Tibial nerve (tissue), 4 donors: Measurements from ENCODE around the gene MYO7A. TPM values are rescaled to one million over a fixed set of nuclear protein-coding genes. Genes with fewer than 3 reads are reported as not detected.

Source experiments
- DNase-seq, 2 donors: peaks; one replicate each; pipeline ENCODE4 v3.0.0-alpha.2; 2019; ENCODE audit warnings: low spot score in 2 of 2
- H3K27ac ChIP-seq, 4 donors: fragments of 200-600 bp; sonication (generic) in 3 of 4; one replicate each; pipeline ENCODE4 v1.5.1; 2017 to 2019; ENCODE audit warnings: mild to moderate bottlenecking in 1 of 4
- H3K27me3 ChIP-seq, 2 donors: fragments of 200-600 bp; sonication (generic) in 1 of 2; one replicate each; pipeline versions ENCODE4 v1.5.1 to v1.6.0; 2017 to 2019
- H3K36me3 ChIP-seq, 3 donors: fragments of 200-600 bp; sonication (generic); one replicate each; pipeline ENCODE4 v1.5.1; 2018 to 2019
- H3K4me1 ChIP-seq, 4 donors: fragments of 200-600 bp; sonication (generic) in 3 of 4; one replicate each; pipeline ENCODE4 v1.5.1; 2017 to 2019
- H3K4me3 ChIP-seq, 4 donors: fragments of 200-600 bp; sonication (generic) in 3 of 4; one replicate each; pipeline ENCODE4 v1.5.1; 2017 to 2019; ENCODE audit warnings: mild to moderate bottlenecking in 1 of 4, moderate library complexity in 1 of 4
- H3K9me3 ChIP-seq, 4 donors: fragments of 200-600 bp; sonication (generic) in 3 of 4; one replicate each; pipeline ENCODE4 v1.5.1; 2017 to 2019
- EP300 ChIP-seq, 2 donors: sonication (generic); formaldehyde crosslinking; IDR thresholded peaks; one replicate each; pipeline ENCODE4 v1.6.1; 2017; ENCODE audit warnings: antibody characterized with exemption in 2 of 2, mild to moderate bottlenecking in 1 of 2
- POLR2A ChIP-seq, 2 donors: fragments of 450-650 bp; IDR thresholded peaks; one replicate each; pipeline ENCODE4 v1.6.1; 2017; ENCODE audit warnings: antibody characterized with exemption in 2 of 2, mild to moderate bottlenecking in 2 of 2, moderate library complexity in 2 of 2
- WGBS, 2 donors: methylation state at CpG; one replicate each; pipeline ENCODE4 v1.1.5; 2018; 5-methylcytosine and 5-hydroxymethylcytosine counted together
- total RNA-seq, 4 donors: library from RNA; depleted of rRNA; stranded (reverse); fragments of >200 nt; gene quantifications; one replicate each; pipeline ENCODE4 v1.1.0, GENCODE V29; 2016
- TF ChIP-seq, protein P1 (sequence below), 5 experiments: fragments of 200-600 bp in 3 of 5; fragments of 450-650 bp in 2 of 5; sonication (generic) in 3 of 5; IDR thresholded peaks; one replicate each; pipeline ENCODE4 v1.5.1; 2016 to 2019; ENCODE audit warnings: antibody characterized with exemption in 5 of 5, mild to moderate bottlenecking in 3 of 5, moderate library complexity in 2 of 5

Gene MYO7A
- total RNA-seq, 4 donors from 2014 or later, result 12.6 to 45.0 (median 24.4) TPM

DNA sequence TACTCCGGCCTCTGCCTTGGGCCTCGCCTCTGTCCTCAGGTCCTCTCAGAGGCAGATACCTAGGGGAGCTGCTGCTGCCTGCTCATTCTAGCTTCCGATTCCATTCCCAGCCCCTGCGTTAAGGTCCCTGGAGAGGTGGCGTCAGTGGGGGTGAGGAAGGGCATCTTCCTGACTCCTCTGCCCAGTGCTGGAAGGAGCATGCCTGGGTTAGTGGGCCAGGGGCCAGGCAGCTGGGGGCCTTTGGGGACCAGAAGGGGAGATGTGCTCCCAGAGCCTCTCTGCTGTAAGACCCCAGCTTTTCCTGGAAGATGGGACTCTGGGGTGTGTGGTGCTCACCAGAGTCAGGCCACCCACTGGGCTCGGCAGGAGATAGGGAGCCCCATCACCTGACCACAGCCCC is 3.6 kb upstream of the MYO7A start:
- Histone ChIP-seq H3K9me3 (no peaks in the 10 kb centered on the region), H3K4me1 (peaks cover 0 to 28% (median 13%) of the 10 kb centered on the region in 4 donors), H3K4me3 (no peak overlapping the region), H3K36me3 (peaks cover 0 to 53% (median 0%) of the 10 kb centered on the region in 3 donors), H3K27me3 (no peaks in the 10 kb centered on the region), H3K27ac (no peak overlapping the region)
- WGBS, 2 donors, result 83 to 88% methylated on average over 6 of the region's 6 CpGs
- TF ChIP-seq, protein P1, sequence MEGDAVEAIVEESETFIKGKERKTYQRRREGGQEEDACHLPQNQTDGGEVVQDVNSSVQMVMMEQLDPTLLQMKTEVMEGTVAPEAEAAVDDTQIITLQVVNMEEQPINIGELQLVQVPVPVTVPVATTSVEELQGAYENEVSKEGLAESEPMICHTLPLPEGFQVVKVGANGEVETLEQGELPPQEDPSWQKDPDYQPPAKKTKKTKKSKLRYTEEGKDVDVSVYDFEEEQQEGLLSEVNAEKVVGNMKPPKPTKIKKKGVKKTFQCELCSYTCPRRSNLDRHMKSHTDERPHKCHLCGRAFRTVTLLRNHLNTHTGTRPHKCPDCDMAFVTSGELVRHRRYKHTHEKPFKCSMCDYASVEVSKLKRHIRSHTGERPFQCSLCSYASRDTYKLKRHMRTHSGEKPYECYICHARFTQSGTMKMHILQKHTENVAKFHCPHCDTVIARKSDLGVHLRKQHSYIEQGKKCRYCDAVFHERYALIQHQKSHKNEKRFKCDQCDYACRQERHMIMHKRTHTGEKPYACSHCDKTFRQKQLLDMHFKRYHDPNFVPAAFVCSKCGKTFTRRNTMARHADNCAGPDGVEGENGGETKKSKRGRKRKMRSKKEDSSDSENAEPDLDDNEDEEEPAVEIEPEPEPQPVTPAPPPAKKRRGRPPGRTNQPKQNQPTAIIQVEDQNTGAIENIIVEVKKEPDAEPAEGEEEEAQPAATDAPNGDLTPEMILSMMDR (IDR thresholded peaks at IDR 0.05), result no peak
- TF ChIP-seq EP300 (IDR thresholded peaks at IDR 0.05) (no peak), POLR2A (IDR thresholded peaks at IDR 0.05) (no peak)
- no peak for DNase-seq

DNA sequence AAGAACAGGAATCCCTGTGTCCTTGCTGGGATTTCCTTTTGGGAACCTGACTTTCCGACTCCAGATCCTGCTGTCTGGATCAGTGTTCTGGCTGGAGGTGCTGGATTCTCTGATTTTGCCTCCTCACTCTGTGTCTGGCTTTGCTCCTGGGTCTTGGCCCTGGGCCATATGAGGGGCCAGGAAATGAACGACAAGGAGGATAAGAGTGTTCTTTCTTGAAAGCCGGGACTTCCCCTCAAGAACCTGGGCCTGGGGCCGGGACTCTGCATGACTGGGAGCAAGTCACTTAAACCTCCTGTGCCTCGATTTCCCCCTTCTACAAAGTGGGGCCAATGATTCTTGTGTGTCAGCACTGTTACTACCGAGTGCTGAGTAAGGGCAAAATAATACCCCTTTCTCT is 2.9 kb upstream of the MYO7A start:
- 52 to 53% methylated on average over 6 of the region's 6 CpGs for WGBS, 2 donors
- TF ChIP-seq POLR2A (IDR thresholded peaks at IDR 0.05) (no peak), EP300 (IDR thresholded peaks at IDR 0.05) (no peak)
- TF ChIP-seq, protein P1 (IDR thresholded peaks at IDR 0.05), result no peak

DNA sequence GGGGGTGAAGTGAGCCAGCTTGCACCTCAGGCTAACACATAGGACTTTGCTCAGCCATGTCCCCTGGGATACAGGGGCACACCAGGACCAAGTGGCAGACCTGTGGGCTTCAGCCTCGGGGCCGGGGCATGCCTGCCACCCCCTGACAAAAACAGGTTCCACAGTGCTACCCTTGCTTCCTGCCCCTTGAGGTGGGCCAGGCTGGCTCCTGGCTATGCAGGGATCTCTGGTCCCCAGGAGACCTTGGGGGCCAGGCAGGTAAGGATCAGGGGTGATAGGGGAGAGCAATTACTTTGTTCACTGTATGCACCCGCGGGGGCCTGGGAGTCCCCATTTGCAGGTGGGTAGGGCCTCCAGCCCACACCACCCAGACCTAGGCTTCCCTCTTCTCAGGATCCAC is 2.4 kb upstream of the MYO7A start:
- 59 to 62% methylated on average over 4 of the region's 4 CpGs for WGBS, 2 donors
- TF ChIP-seq, protein P1 (IDR thresholded peaks at IDR 0.05), result no peak
- TF ChIP-seq EP300 (IDR thresholded peaks at IDR 0.05) (no peak), POLR2A (IDR thresholded peaks at IDR 0.05) (no peak)
- Histone ChIP-seq H3K4me1 (peaks cover 0 to 34% (median 13%) of the 10 kb centered on the region in 4 donors), H3K27ac (no peak overlapping the region), H3K4me3 (no peak overlapping the region), H3K27me3 (no peaks in the 10 kb centered on the region), H3K36me3 (peaks cover 0 to 41% (median 0%) of the 10 kb centered on the region in 3 donors), H3K9me3 (no peaks in the 10 kb centered on the region)
- DNase-seq, result no peak

More for the DNA sequence above, 2.9 kb upstream of the MYO7A start:
- no peaks in the 10 kb centered on the region for H3K27me3 ChIP-seq
- H3K4me3 ChIP-seq, result no peak overlapping the region
- H3K36me3 ChIP-seq, result peaks cover 0 to 46% (median 0%) of the 10 kb centered on the region in 3 donors
- H3K9me3 ChIP-seq, result no peaks in the 10 kb centered on the region
- H3K27ac ChIP-seq, result no peak overlapping the region
- H3K4me1 ChIP-seq, result peaks cover 0 to 29% (median 13%) of the 10 kb centered on the region in 4 donors
- DNase-seq, result no peak

DNA sequence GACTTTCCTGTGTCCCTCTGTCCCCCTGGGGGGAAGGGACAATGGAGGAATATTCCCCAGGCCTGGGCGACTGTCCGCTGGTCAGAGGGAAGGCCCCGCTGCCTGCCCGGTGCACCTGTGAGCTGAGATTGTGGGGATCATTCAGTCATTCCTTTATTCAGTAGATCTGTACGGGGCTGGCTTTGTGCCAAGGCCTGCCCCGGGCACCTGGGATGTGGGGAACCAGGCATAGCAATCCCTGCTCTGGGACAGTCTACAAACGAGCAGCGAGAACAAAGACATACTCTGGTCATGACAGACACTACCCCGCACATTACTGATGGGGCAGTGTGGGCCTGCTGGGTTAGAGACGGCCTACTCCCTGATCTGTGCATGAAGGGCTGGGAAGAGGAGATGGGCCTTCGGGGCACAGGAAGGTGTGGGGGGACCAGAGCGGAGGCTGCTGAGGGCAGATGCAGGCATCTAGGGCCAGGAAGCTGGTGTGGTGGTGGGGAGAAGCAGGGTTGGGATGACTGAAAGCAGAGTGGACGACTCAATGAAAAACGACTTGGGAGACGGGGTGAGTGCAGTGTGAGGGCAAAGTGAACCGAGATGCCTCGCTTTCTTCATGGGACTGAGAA is 1.8 kb upstream of the MYO7A start:
- Histone ChIP-seq H3K4me3 (no peak overlapping the region), H3K27me3 (no peaks in the 10 kb centered on the region), H3K4me1 (peaks cover 0 to 40% (median 17%) of the 10 kb centered on the region in 4 donors), H3K36me3 (peaks cover 0 to 35% (median 0%) of the 10 kb centered on the region in 3 donors), H3K9me3 (no peaks in the 10 kb centered on the region), H3K27ac (no peak overlapping the region)
- no peak for DNase-seq
- TF ChIP-seq, protein P1 (IDR thresholded peaks at IDR 0.05), result no peak
- TF ChIP-seq EP300 (IDR thresholded peaks at IDR 0.05), result no peak
- no peak for TF ChIP-seq POLR2A (IDR thresholded peaks at IDR 0.05)
- WGBS, 2 donors, result 61 to 68% methylated on average over 17 of the region's 17 CpGs

DNA sequence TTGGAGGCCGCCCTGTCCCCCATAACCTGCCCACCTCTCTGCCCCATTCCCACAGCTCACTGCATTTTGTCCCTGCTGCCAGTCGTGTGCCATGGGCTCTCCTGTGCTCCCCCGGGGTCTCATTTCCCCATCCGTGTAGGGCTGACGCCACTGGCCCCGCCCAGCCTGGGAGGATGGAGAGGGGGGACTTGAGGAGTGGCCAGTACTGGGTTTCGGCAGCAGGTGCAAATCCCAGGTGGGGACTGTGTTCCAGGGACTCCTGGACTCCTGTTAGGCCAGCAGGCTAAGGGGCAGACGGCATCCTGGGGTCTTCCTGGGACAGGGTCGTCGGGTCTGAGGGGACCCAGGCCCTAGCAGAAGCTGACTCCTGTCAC is 1.2 kb upstream of the MYO7A start:
- 13 to 16% methylated on average over 9 to 10 of the region's 10 CpGs for WGBS, 2 donors
- TF ChIP-seq, protein P1 (IDR thresholded peaks at IDR 0.05), result no peak
- TF ChIP-seq EP300 (IDR thresholded peaks at IDR 0.05), result no peak
- no peak for TF ChIP-seq POLR2A (IDR thresholded peaks at IDR 0.05)
- Histone ChIP-seq H3K27me3 (no peaks in the 10 kb centered on the region), H3K4me1 (peaks cover 0 to 46% (median 19%) of the 10 kb centered on the region in 4 donors), H3K36me3 (peaks cover 0 to 29% (median 0%) of the 10 kb centered on the region in 3 donors), H3K9me3 (no peaks in the 10 kb centered on the region), H3K27ac (peak overlapping the region in 1 of 4 donors; percentile 59), H3K4me3 (peak overlapping the region; percentile 8 to 54 (median 26))
- DNase-seq, result no peak
